ENCODE measurements around the gene PRICKLE4.

Gene PRICKLE4

GRCh38 chr6:41824571-41825569 is 44.3 kb downstream of the PRICKLE4 start:
- H3K79me2 ChIP-seq (ENCODE audit: control insufficient read depth, insufficient read depth, low read length), result no peaks in the 10 kb centered on the region
- WGBS (ENCODE audit: extremely low coverage, insufficient coverage, low lambda C conversion rate), result no CpG with 5 or more reads among the region's 13 CpGs
- H2BK120ac ChIP-seq (ENCODE audit: low read depth, low read length), result no peak overlapping the region
- no peak overlapping the region for H3K18ac ChIP-seq (ENCODE audit: low read length)
- H3K79me1 ChIP-seq (ENCODE audit: low read length), result no peaks in the 10 kb centered on the region
- H3K56ac ChIP-seq (ENCODE audit: low read length), result no peak overlapping the region
- no peaks in the 10 kb centered on the region for H3K27me3 ChIP-seq (ENCODE audit: insufficient read depth, low read length, poor library complexity)
- H4K5ac ChIP-seq (ENCODE audit: low read length), result no peak overlapping the region
- H2AK5ac ChIP-seq (ENCODE audit: low read length), result no peak overlapping the region
- H2BK15ac ChIP-seq (replicated peaks; ENCODE audit: low read depth), result no peak overlapping the region
- no peak overlapping the region for H3K9ac ChIP-seq (ENCODE audit: low read length)
- no peak overlapping the region for H2BK5ac ChIP-seq (ENCODE audit: low read length)
- no peak overlapping the region for H3K27ac ChIP-seq (ENCODE audit: low read depth, low read length)
- H3K4ac ChIP-seq (ENCODE audit: low read depth, low read length), result no peak overlapping the region
- no peak for DNase-seq
- no peak overlapping the region for H4K8ac ChIP-seq (ENCODE audit: low read depth, low read length)
- no peak overlapping the region for H3K23ac ChIP-seq (ENCODE audit: low read length)
- H3K36me3 ChIP-seq (ENCODE audit: control insufficient read depth, insufficient read depth, low read length), result no peaks in the 10 kb centered on the region
- no peaks in the 10 kb centered on the region for H3K4me1 ChIP-seq (ENCODE audit: control insufficient read depth, low read depth, low read length)
- no peak overlapping the region for H3K4me3 ChIP-seq (ENCODE audit: low read length)
- H3K4me2 ChIP-seq (ENCODE audit: low read length), result no peak overlapping the region

DNA sequence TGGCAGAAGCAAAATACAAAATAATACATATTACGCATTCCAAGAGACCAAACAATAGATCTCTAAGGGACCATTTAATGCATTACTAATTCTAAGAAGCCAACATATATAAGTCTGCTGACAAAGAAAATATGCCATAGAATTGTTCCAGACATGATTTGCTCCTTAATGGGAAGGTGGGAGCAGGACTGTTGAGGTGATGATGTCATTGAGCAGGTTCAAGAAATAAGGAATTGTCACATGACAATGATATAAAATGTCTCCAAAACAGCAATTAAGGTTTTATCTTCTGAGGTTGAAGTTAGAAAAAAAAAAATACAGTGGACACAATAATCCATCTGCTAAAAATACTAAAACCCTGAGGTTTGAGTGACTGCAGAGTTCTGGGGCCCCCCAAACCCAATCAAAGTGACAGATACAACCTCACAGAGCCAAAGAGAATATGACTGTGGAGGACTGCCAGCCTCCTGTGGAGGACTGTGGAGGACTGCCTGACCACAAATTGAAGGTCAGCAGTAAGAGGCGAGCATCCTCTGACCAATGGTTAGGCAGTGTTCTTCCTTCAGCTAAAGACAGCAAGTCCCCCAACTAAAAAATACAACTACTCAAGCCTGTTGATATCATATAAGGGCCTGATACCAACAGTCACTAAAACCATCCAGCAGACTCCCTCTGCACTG is 45.9 kb downstream of the PRICKLE4 start:
- no peak overlapping the region for H3K4me3 ChIP-seq (ENCODE audit: low read length)

GRCh38 chr6:41832263-41832662 is 51.7 kb downstream of the PRICKLE4 start:
- no peak overlapping the region for H3K9ac ChIP-seq (ENCODE audit: low read length)
- H2BK120ac ChIP-seq (ENCODE audit: low read depth, low read length), result no peak overlapping the region
- H3K4me1 ChIP-seq (ENCODE audit: control insufficient read depth, low read depth, low read length), result no peaks in the 10 kb centered on the region
- no peaks in the 10 kb centered on the region for H3K79me1 ChIP-seq (ENCODE audit: low read length)
- no peak overlapping the region for H3K56ac ChIP-seq (ENCODE audit: low read length)
- H3K18ac ChIP-seq (ENCODE audit: low read length), result no peak overlapping the region
- no peak overlapping the region for H2BK5ac ChIP-seq (ENCODE audit: low read length)
- no peak overlapping the region for H4K8ac ChIP-seq (ENCODE audit: low read depth, low read length)
- no peak overlapping the region for H3K4me3 ChIP-seq (ENCODE audit: low read length)
- H3K36me3 ChIP-seq (ENCODE audit: control insufficient read depth, insufficient read depth, low read length), result no peaks in the 10 kb centered on the region
- no peak for DNase-seq
- H3K4me2 ChIP-seq (ENCODE audit: low read length), result no peak overlapping the region
- no peaks in the 10 kb centered on the region for H3K27me3 ChIP-seq (ENCODE audit: insufficient read depth, low read length, poor library complexity)
- no peak overlapping the region for H3K23ac ChIP-seq (ENCODE audit: low read length)
- H3K4ac ChIP-seq (ENCODE audit: low read depth, low read length), result no peak overlapping the region
- H2BK15ac ChIP-seq (replicated peaks; ENCODE audit: low read depth), result no peak overlapping the region
- no peak overlapping the region for H3K27ac ChIP-seq (ENCODE audit: low read depth, low read length)
- H3K79me2 ChIP-seq (ENCODE audit: control insufficient read depth, insufficient read depth, low read length), result no peaks in the 10 kb centered on the region
- H2AK5ac ChIP-seq (ENCODE audit: low read length), result no peak overlapping the region
- H4K5ac ChIP-seq (ENCODE audit: low read length), result no peak overlapping the region
- no CpG with 5 or more reads among the region's 3 CpGs for WGBS (ENCODE audit: extremely low coverage, insufficient coverage, low lambda C conversion rate)

More for the DNA sequence above, 45.9 kb downstream of the PRICKLE4 start:
- H3K23ac ChIP-seq (ENCODE audit: low read length), result no peak overlapping the region
- H2BK15ac ChIP-seq (replicated peaks; ENCODE audit: low read depth), result no peak overlapping the region
- no peak overlapping the region for H3K27ac ChIP-seq (ENCODE audit: low read depth, low read length)
- no peak overlapping the region for H2BK120ac ChIP-seq (ENCODE audit: low read depth, low read length)
- no peaks in the 10 kb centered on the region for H3K79me2 ChIP-seq (ENCODE audit: control insufficient read depth, insufficient read depth, low read length)
- H3K9ac ChIP-seq (ENCODE audit: low read length), result no peak overlapping the region
- no peaks in the 10 kb centered on the region for H3K79me1 ChIP-seq (ENCODE audit: low read length)
- H2AK5ac ChIP-seq (ENCODE audit: low read length), result no peak overlapping the region
- no peak overlapping the region for H3K18ac ChIP-seq (ENCODE audit: low read length)
- no CpG with 5 or more reads among the region's 2 CpGs for WGBS (ENCODE audit: extremely low coverage, insufficient coverage, low lambda C conversion rate)
- H3K27me3 ChIP-seq (ENCODE audit: insufficient read depth, low read length, poor library complexity), result no peaks in the 10 kb centered on the region
- no peaks in the 10 kb centered on the region for H3K36me3 ChIP-seq (ENCODE audit: control insufficient read depth, insufficient read depth, low read length)
- no peaks in the 10 kb centered on the region for H3K4me1 ChIP-seq (ENCODE audit: control insufficient read depth, low read depth, low read length)
- no peak overlapping the region for H4K5ac ChIP-seq (ENCODE audit: low read length)
- H4K8ac ChIP-seq (ENCODE audit: low read depth, low read length), result no peak overlapping the region
- DNase-seq, result no peak
- no peak overlapping the region for H3K4ac ChIP-seq (ENCODE audit: low read depth, low read length)
- H2BK5ac ChIP-seq (ENCODE audit: low read length), result no peak overlapping the region
- no peak overlapping the region for H3K56ac ChIP-seq (ENCODE audit: low read length)
- no peak overlapping the region for H3K4me2 ChIP-seq (ENCODE audit: low read length)

GRCh38 chr6:41836022-41836659 is 55.6 kb downstream of the PRICKLE4 start:
- no peak overlapping the region for H3K18ac ChIP-seq (ENCODE audit: low read length)
- no peaks in the 10 kb centered on the region for H3K27me3 ChIP-seq (ENCODE audit: insufficient read depth, low read length, poor library complexity)
- H3K9ac ChIP-seq (ENCODE audit: low read length), result no peak overlapping the region
- no peak overlapping the region for H2BK5ac ChIP-seq (ENCODE audit: low read length)
- DNase-seq, result no peak
- no peaks in the 10 kb centered on the region for H3K4me1 ChIP-seq (ENCODE audit: control insufficient read depth, low read depth, low read length)
- H3K56ac ChIP-seq (ENCODE audit: low read length), result no peak overlapping the region
- H2BK120ac ChIP-seq (ENCODE audit: low read depth, low read length), result no peak overlapping the region
- no CpG with 5 or more reads among the region's 5 CpGs for WGBS (ENCODE audit: extremely low coverage, insufficient coverage, low lambda C conversion rate)
- no peaks in the 10 kb centered on the region for H3K36me3 ChIP-seq (ENCODE audit: control insufficient read depth, insufficient read depth, low read length)
- H3K23ac ChIP-seq (ENCODE audit: low read length), result no peak overlapping the region
- H3K79me1 ChIP-seq (ENCODE audit: low read length), result no peaks in the 10 kb centered on the region
- H4K5ac ChIP-seq (ENCODE audit: low read length), result no peak overlapping the region
- no peak overlapping the region for H3K4ac ChIP-seq (ENCODE audit: low read depth, low read length)
- H2AK5ac ChIP-seq (ENCODE audit: low read length), result no peak overlapping the region
- H4K8ac ChIP-seq (ENCODE audit: low read depth, low read length), result no peak overlapping the region
- H3K4me3 ChIP-seq (ENCODE audit: low read length), result no peak overlapping the region
- no peaks in the 10 kb centered on the region for H3K79me2 ChIP-seq (ENCODE audit: control insufficient read depth, insufficient read depth, low read length)
- no peak overlapping the region for H2BK15ac ChIP-seq (replicated peaks; ENCODE audit: low read depth)
- no peak overlapping the region for H3K27ac ChIP-seq (ENCODE audit: low read depth, low read length)
- no peak overlapping the region for H3K4me2 ChIP-seq (ENCODE audit: low read length)

DNA sequence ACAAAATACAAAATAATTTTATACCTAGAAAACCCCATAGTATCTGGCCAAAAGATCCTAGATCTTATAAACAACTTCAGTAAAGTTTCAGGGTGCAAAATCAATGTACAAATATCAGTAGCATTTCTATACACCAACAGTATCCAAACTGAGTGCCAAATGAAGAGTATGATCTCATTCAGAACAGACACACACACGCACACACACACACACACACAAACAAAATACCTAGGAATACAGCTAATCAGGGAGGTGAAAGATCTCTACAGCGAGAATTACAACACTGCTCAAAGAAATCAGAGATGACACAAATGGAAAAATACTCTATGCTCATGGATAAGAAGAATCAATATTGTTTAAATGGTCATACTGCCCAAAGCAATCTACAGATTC is 56.1 kb downstream of the PRICKLE4 start:
- no peaks in the 10 kb centered on the region for H3K79me1 ChIP-seq (ENCODE audit: low read length)
- H3K4ac ChIP-seq (ENCODE audit: low read depth, low read length), result no peak overlapping the region
- DNase-seq, result no peak
- H3K4me1 ChIP-seq (ENCODE audit: control insufficient read depth, low read depth, low read length), result no peaks in the 10 kb centered on the region
- no peak overlapping the region for H4K8ac ChIP-seq (ENCODE audit: low read depth, low read length)
- no peaks in the 10 kb centered on the region for H3K79me2 ChIP-seq (ENCODE audit: control insufficient read depth, insufficient read depth, low read length)
- no peaks in the 10 kb centered on the region for H3K36me3 ChIP-seq (ENCODE audit: control insufficient read depth, insufficient read depth, low read length)
- H2BK120ac ChIP-seq (ENCODE audit: low read depth, low read length), result no peak overlapping the region
- H2BK15ac ChIP-seq (replicated peaks; ENCODE audit: low read depth), result no peak overlapping the region
- no peak overlapping the region for H3K27ac ChIP-seq (ENCODE audit: low read depth, low read length)
- no CpG with 5 or more reads among the region's 2 CpGs for WGBS (ENCODE audit: extremely low coverage, insufficient coverage, low lambda C conversion rate)
- H3K4me2 ChIP-seq (ENCODE audit: low read length), result no peak overlapping the region
- H3K23ac ChIP-seq (ENCODE audit: low read length), result no peak overlapping the region
- no peak overlapping the region for H2BK5ac ChIP-seq (ENCODE audit: low read length)
- no peak overlapping the region for H3K56ac ChIP-seq (ENCODE audit: low read length)
- no peak overlapping the region for H3K9ac ChIP-seq (ENCODE audit: low read length)
- H3K27me3 ChIP-seq (ENCODE audit: insufficient read depth, low read length, poor library complexity), result no peaks in the 10 kb centered on the region
- H3K4me3 ChIP-seq (ENCODE audit: low read length), result no peak overlapping the region
- no peak overlapping the region for H3K18ac ChIP-seq (ENCODE audit: low read length)
- H2AK5ac ChIP-seq (ENCODE audit: low read length), result no peak overlapping the region
- H4K5ac ChIP-seq (ENCODE audit: low read length), result no peak overlapping the region

Measured in mesendoderm (in vitro differentiated cells).